Measurements from ENCODE around the gene EGLN3. TPM values are rescaled to one million over a fixed set of nuclear protein-coding genes. Genes with fewer than 3 reads are reported as not detected.

Gene EGLN3
- total RNA-seq, 2 experiments from 2014 or later, result 1.2 to 1.9 TPM

DNA sequence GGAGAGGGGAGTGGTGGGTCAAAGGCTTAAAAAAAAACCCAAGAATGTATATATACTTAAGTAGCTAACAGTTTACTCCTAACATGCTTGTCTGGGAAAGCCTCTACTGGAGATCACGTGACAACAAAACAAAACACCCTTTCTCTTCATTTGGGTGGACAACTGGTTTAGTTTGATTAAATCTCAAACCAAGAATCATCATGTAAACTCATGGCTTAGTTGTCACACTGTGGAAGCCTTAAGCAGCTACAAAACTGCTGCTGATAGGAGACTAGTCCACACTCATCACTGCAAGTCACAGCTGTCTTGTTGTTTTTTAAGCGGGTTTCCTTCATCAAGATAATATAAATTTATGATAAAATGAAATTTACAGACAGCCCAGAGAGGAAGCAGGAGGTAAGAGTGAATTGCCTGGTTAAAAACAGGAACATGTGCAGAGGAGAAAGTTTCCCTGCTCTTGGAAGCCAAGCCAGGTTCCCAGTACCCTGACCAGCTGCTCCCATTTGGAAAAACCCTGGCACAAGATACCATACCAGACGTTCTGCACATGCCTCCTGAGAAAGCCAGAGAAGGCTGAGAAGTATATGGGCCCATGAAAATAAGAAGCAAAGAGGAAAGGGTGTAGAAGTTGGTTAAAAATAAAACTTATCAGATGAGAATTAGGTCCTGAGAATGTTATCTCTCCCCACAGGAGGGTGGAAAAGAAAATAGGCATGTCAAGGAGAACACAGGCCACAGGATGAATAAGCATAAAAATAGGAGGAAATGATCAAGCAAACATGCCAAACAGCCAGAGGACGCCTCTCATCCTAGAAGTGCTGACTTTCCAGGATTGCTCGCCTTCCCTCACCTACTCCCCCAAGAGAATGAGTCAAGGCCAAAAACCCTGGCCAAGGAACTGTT is 34.0 kb downstream of the EGLN3 start:
- no peak for DNase-seq
- no peak overlapping the region for H3K27ac Mint-ChIP-seq
- ChIA-PET POLR2A (no interaction called here), CTCF (no interaction called here)
- no peaks in the 10 kb centered on the region for H3K9me3 Mint-ChIP-seq
- intact Hi-C loops (cut with micrococcal nuclease), result no loop called here
- H3K4me1 Mint-ChIP-seq (ENCODE audit: low read depth), result no peaks in the 10 kb centered on the region
- no peaks in the 10 kb centered on the region for H3K36me3 Mint-ChIP-seq
- no peaks in the 10 kb centered on the region for H3K27me3 Mint-ChIP-seq
- H3K4me3 Mint-ChIP-seq, result no peak overlapping the region

DNA sequence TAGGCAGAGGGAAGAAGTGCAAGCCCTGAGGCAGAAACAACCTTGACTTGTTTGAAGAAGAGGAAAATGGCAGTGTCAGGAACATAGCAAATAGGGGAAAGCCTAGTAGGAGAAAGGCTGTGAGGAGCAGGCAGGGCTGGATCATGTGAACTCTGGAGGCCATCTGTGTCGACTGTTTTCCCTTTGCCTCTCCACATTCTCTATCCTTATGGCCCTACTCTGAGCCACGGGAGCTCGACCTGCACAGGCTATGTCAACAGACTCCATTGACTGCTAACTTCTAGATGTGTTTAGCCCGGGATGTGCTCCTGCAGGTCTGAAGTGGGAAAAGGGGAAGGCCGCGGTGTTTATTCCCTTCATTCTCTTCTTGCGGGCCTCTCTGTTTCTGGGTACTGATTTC is 35.2 kb downstream of the EGLN3 start:
- Mint-ChIP-seq H3K36me3 (no peaks in the 10 kb centered on the region), H3K27ac (no peak overlapping the region), H3K4me3 (no peak overlapping the region), H3K27me3 (no peaks in the 10 kb centered on the region), H3K4me1 (ENCODE audit: low read depth) (no peaks in the 10 kb centered on the region), H3K9me3 (no peaks in the 10 kb centered on the region)
- ChIA-PET CTCF (no interaction called here), POLR2A (no interaction called here)
- no peak for DNase-seq
- intact Hi-C loops (cut with micrococcal nuclease), result no loop called here

DNA sequence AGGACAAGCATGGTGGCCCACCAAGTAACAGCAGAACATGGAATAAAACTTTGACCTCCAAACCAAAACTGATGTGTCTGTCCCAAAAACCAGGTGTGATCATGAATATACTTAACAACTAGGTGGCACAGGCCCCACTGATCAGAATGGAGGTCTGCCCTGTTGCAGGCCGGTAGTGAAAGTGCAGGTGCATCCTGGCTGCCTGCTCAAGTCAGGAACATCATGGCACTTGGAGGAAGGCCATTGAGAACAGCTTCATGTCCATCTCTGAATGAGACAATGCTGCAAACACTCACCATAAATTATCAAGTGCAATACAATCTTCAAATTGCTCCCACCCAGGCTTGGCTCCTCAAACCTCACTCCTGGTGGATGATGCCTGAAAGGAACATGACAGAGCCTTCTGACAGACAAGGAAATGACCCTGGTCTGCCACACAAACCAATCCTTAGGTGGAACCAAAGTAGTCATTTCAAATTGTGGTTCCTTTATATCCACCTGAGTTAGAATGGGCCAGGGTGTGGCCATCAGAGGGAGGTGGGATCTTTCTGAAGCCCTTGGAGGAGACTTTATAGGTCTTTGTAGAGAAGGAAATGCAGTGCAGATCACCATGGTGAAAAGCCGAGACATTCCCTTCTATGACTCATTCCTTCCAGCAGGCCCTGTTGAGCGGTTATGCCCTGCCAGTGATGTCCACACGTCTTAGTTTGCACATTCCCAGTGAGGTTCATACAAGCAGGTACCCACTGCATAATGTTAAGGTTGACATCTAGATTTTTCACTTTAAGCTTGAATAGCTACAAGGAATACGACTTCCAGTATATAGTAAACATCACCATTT is 36.0 kb downstream of the EGLN3 start:
- no peaks in the 10 kb centered on the region for H3K9me3 Mint-ChIP-seq
- ChIA-PET CTCF (no interaction called here), POLR2A (no interaction called here)
- H3K4me1 Mint-ChIP-seq (ENCODE audit: low read depth), result no peaks in the 10 kb centered on the region
- no peaks in the 10 kb centered on the region for H3K36me3 Mint-ChIP-seq
- H3K27ac Mint-ChIP-seq, result no peak overlapping the region
- no peak overlapping the region for H3K4me3 Mint-ChIP-seq
- intact Hi-C loops (cut with micrococcal nuclease), result no loop called here
- no peak for DNase-seq
- no peaks in the 10 kb centered on the region for H3K27me3 Mint-ChIP-seq

DNA sequence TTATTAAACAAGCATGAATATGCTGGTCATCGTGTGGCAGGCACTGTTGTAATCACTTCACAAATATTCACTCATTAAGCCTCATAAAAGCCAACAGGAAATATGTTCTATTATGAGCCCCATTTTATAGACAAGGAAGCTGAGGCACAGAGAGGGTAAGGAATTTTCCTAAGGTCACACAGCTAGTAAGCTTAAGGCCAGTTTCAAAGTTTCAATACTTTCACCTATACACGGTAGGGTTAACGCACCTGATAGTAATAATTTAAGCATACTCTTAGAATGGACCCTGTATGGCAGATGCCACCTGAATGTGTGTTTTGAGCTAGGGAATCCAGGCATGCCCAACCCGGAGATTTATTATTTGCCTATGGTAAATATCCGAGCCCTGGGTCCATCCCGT is 39.8 kb downstream of the EGLN3 start:
- DNase-seq, result no peak
- H3K9me3 Mint-ChIP-seq, result no peaks in the 10 kb centered on the region
- ChIA-PET POLR2A (no interaction called here), CTCF (interaction anchor here (1.1 to 1.2 kb wide), 3 partner anchors 18 to 349 kb away, joined by 3 to 6 read pairs (median 3); no protein-coding TSS in a partner anchor)
- no peaks in the 10 kb centered on the region for H3K4me1 Mint-ChIP-seq (ENCODE audit: low read depth)
- no peak overlapping the region for H3K4me3 Mint-ChIP-seq
- no peaks in the 10 kb centered on the region for H3K27me3 Mint-ChIP-seq
- H3K36me3 Mint-ChIP-seq, result no peaks in the 10 kb centered on the region
- intact Hi-C loops (cut with micrococcal nuclease), result no loop called here
- H3K27ac Mint-ChIP-seq, result no peak overlapping the region

DNA sequence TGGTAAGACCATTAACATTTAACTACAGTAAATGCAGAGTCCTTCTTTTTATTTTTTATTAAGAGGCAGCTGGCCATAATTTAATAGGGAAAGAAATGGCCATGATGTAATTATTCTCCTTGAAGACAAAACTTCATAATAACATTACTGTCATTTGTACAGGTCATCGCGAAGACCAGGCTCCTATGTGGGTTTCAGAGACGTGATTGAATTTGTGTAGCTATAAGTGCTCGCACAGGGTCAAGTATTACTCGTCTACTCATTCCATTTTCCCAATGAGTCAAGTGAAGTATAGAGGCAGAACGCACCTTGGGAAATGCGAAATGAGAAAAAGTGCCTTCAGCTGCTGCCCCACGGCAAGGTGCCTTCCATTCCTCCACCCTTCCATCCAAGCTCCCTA is 40.4 kb downstream of the EGLN3 start:
- H3K27ac Mint-ChIP-seq, result no peak overlapping the region
- CTCF ChIA-PET, result interaction anchor here (1.1 to 1.2 kb wide), 4 partner anchors 18 to 350 kb away, joined by 3 to 6 read pairs (median 3); no protein-coding TSS in a partner anchor
- H3K4me3 Mint-ChIP-seq, result no peak overlapping the region

DNA sequence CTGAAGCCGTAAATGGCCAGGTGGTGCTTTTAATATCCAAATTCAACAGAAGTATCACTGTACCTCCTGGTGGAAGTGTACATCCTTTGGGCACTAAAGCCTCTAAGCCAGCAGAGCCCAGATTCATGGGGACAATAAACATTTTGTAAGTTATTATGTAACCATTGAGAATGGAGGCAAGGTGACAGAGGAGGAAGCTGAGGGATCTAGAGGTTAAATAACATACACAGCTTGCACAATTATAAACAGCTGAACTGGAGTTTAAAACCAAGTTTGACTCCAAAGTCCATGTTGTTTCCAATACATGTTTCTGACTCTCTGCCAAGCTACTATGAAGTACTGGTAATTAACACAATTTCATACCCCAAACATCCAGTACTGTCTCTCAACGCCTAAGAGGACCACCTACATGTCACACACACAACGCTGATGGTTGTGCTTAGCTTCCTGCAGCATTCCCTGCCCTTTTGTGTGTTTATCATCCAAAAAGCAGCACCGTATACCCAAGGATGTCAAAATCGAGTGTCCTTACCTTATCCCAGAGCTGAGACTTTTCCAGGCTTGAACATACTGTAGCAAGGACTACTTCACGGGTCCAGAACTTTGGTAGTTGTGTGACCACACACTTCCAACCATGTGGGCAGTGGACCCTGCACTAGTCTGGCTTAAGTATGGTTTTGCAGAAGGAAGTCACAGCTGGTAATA is 41.3 kb downstream of the EGLN3 start:
- Mint-ChIP-seq H3K4me3 (no peak overlapping the region), H3K36me3 (no peaks in the 10 kb centered on the region), H3K9me3 (no peaks in the 10 kb centered on the region), H3K4me1 (ENCODE audit: low read depth) (no peaks in the 10 kb centered on the region), H3K27ac (no peak overlapping the region), H3K27me3 (no peaks in the 10 kb centered on the region)
- POLR2A ChIA-PET, result no interaction called here
- CTCF ChIA-PET, result interaction anchor here (1.2 kb wide), 4 partner anchors 19 to 319 kb away, joined by 3 to 8 read pairs (median 3); no protein-coding TSS in a partner anchor
- intact Hi-C loops (cut with micrococcal nuclease), result no loop called here
- no peak for DNase-seq

More for the DNA sequence above, 40.4 kb downstream of the EGLN3 start:
- no peaks in the 10 kb centered on the region for H3K4me1 Mint-ChIP-seq (ENCODE audit: low read depth)
- H3K36me3 Mint-ChIP-seq, result no peaks in the 10 kb centered on the region
- no peaks in the 10 kb centered on the region for H3K9me3 Mint-ChIP-seq
- intact Hi-C loops (cut with micrococcal nuclease), result no loop called here
- no peaks in the 10 kb centered on the region for H3K27me3 Mint-ChIP-seq
- POLR2A ChIA-PET, result no interaction called here
- DNase-seq, result no peak

DNA sequence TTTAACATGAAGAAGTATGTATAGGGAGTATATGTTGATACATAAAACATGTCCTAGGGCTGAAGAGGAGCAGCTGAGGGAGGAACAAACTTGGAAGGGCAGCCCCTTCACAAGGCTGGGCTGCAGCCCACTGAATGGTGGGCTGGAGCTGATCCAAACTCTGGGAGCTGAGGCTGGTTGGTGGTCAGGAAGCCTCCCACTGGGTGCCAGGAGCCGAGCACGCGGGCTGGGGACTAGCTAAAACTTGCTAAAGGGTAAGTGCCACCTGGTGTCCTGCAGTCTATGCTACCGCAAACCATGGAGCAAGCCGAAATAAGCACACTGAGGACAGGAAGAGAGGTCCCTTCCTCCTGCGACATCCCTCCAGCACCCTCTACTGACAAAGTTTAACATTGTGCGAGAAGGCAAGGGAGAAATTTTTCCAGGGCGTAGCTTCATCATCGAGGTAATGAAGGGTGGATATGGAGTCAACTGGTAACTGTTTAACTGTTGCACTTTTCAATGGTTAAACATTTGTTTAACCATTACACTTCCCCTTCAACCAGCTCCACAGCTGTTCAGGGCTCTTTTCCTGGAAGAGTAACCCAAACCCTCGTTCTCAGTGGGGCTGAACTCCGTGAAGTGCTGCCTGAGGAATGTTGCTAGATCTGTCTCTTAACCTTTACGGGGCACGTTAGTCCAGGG is 42.2 kb downstream of the EGLN3 start:
- DNase-seq, result no peak
- no peak overlapping the region for H3K4me3 Mint-ChIP-seq
- no peaks in the 10 kb centered on the region for H3K27me3 Mint-ChIP-seq
- intact Hi-C loops (cut with micrococcal nuclease), result no loop called here
- H3K27ac Mint-ChIP-seq, result no peak overlapping the region
- POLR2A ChIA-PET, result no interaction called here
- no peaks in the 10 kb centered on the region for H3K4me1 Mint-ChIP-seq (ENCODE audit: low read depth)
- CTCF ChIA-PET, result interaction anchor here (1.2 to 1.6 kb wide), 3 partner anchors 71 to 319 kb away, joined by 3 to 8 read pairs (median 6); no protein-coding TSS in a partner anchor
- no peaks in the 10 kb centered on the region for H3K36me3 Mint-ChIP-seq
- no peaks in the 10 kb centered on the region for H3K9me3 Mint-ChIP-seq

DNA sequence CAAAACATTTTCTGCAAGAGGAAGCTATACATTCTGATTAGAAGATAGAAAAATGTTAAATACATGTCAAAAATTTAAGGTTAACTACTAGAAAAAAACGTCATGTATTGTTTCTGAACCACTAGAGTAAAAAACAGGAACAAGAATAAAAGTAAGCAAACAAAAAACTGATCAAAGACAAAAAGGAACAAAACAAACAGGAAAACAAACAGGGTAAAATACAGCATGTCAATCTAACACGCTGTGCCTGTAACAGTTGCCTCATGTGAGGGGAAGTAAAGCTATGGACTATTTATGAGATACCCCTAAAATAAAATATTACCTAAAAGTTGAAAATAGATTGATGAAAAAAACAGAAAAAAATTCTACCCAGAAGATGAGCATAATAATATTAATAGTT is 43.9 kb downstream of the EGLN3 start:
- no peak overlapping the region for H3K27ac Mint-ChIP-seq
- no peaks in the 10 kb centered on the region for H3K27me3 Mint-ChIP-seq

DNA sequence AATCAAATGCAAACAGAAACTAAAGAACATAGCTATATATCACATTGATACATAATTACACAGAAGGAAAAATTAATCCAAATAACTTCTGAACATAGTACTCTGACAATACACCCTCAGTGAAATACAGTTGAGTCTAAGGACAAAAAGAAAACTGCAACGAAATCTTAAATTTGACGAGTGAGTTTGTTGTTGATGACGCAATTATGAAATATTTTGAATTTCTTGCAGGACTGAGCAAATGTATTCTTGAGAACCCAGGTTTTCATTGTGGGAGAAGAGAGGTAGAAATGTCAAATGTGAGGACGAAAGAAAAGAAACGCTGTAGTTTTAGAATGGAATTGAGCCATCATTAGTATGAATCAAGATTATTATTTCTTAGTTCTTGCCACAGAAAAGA is 46.3 kb downstream of the EGLN3 start:
- Mint-ChIP-seq H3K27me3 (no peaks in the 10 kb centered on the region), H3K4me3 (no peak overlapping the region), H3K27ac (no peak overlapping the region), H3K4me1 (ENCODE audit: low read depth) (no peaks in the 10 kb centered on the region), H3K36me3 (no peaks in the 10 kb centered on the region), H3K9me3 (no peaks in the 10 kb centered on the region)
- POLR2A ChIA-PET, result no interaction called here
- CTCF ChIA-PET, result no interaction called here
- intact Hi-C loops (cut with micrococcal nuclease), result no loop called here
- no peak for DNase-seq

More for the DNA sequence above, 43.9 kb downstream of the EGLN3 start:
- intact Hi-C loops (cut with micrococcal nuclease), result no loop called here
- no peak for DNase-seq
- CTCF ChIA-PET, result no interaction called here
- Mint-ChIP-seq H3K4me1 (ENCODE audit: low read depth) (no peaks in the 10 kb centered on the region), H3K9me3 (no peaks in the 10 kb centered on the region), H3K4me3 (no peak overlapping the region), H3K36me3 (no peaks in the 10 kb centered on the region)
- POLR2A ChIA-PET, result no interaction called here

DNA sequence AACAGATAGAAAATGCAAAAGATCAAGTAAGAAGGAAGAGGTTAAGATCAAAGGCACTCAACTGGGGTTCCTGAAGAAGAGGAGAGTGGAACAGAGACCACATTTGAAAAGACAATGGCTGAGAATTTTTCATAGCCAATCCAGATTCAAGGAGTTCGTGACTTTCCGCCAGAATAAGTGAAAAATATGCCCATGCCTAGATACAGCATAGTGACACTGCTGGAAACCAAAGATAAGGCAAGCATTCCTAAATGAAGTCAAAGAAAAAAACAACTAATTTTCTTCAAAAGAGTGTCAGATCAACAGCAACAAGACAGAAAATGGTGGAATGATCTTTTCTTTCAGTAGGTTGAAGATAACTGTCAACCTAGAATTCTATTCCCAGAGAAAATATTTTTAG is 47.5 kb downstream of the EGLN3 start:
- Mint-ChIP-seq H3K27me3 (no peaks in the 10 kb centered on the region), H3K27ac (no peak overlapping the region), H3K4me3 (no peak overlapping the region), H3K36me3 (no peaks in the 10 kb centered on the region), H3K4me1 (ENCODE audit: low read depth) (no peaks in the 10 kb centered on the region), H3K9me3 (no peaks in the 10 kb centered on the region)
- no peak for DNase-seq
- ChIA-PET POLR2A (no interaction called here), CTCF (no interaction called here)
- intact Hi-C loops (cut with micrococcal nuclease), result no loop called here

DNA sequence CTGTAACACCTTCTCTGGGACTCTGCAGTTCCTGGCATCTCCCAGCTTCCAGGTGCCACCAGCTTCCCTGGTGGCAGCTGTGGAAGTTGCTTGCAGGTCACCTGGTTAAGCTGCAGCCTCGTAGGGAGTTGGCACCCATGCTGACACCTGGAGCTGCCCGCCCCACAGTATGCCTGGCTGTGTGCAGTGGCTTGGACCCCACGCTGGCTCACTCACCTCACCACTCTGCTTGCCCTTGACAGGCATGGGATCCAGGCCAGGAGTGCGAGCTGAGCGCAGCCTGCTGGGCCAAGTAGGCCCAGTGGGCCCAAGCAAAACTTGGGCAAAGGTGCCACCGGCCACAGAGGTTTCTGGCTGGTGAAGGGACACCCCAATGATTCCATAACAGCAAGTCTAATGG is 48.5 kb downstream of the EGLN3 start:
- no peaks in the 10 kb centered on the region for H3K27me3 Mint-ChIP-seq
- no peak overlapping the region for H3K4me3 Mint-ChIP-seq
- no peak overlapping the region for H3K27ac Mint-ChIP-seq
- CTCF ChIA-PET, result interaction anchor here (1.2 kb wide), 1 partner anchor 62 kb away, joined by 3 read pairs; no protein-coding TSS in a partner anchor
- H3K4me1 Mint-ChIP-seq (ENCODE audit: low read depth), result no peaks in the 10 kb centered on the region
- intact Hi-C loops (cut with micrococcal nuclease), result no loop called here
- H3K9me3 Mint-ChIP-seq, result no peaks in the 10 kb centered on the region
- DNase-seq, result no peak
- POLR2A ChIA-PET, result no interaction called here
- H3K36me3 Mint-ChIP-seq, result no peaks in the 10 kb centered on the region

Data from activated CD4-positive, alpha-beta memory T cell treated with anti-CD3 and anti-CD28 coated beads for 36 hours (primary cell).